Smooth muscle cell (in vitro differentiated cells): ENCODE results near the gene TATDN2. TPM values are rescaled to one million over a fixed set of nuclear protein-coding genes. Genes with fewer than 3 reads are reported as not detected.

ENCODE experiments used
- DNase-seq: peaks from one replicate; lab custom pipeline; 2025; ENCODE audit not compliant: unreplicated experiment; lab: John Stamatoyannopoulos, UW
- H2AFZ ChIP-seq: fragments of 200-600 bp; sonication (generic); 2 replicates; pipeline ENCODE4 v1.6.0; 2016; ENCODE audit warnings: antibody characterized with exemption, low read depth, mild to moderate bottlenecking
- H3F3A ChIP-seq: fragments of 200-600 bp; sonication (generic); 2 replicates; pipeline ENCODE4 v1.6.0; 2017; ENCODE audit warnings: antibody characterized with exemption, low read depth
- H3K27ac ChIP-seq: fragments of 200-600 bp; sonication (generic); 2 replicates; pipeline ENCODE4 v1.5.1; 2016; ENCODE audit warnings: low read depth, mild to moderate bottlenecking
- H3K27me3 ChIP-seq: fragments of 200-600 bp; sonication (generic); 2 replicates; pipeline ENCODE4 v1.6.1; 2016; ENCODE audit warnings: low read depth, mild to moderate bottlenecking
- H3K36me3 ChIP-seq: fragments of 200-600 bp; sonication (generic); 2 replicates; pipeline ENCODE4 v1.5.1; 2016; ENCODE audit warnings: low read depth
- H3K4me1 ChIP-seq: fragments of 200-600 bp; sonication (generic); 2 replicates; pipeline ENCODE4 v1.5.1; 2016; ENCODE audit warnings: low read depth
- H3K4me2 ChIP-seq: fragments of 200-600 bp; sonication (generic); 2 replicates; pipeline ENCODE4 v1.6.0; 2016; ENCODE audit warnings: mild to moderate bottlenecking
- H3K4me3 ChIP-seq: fragments of 200-600 bp; sonication (generic); 2 replicates; pipeline ENCODE4 v1.5.1; 2016; ENCODE audit warnings: mild to moderate bottlenecking
- H3K79me2 ChIP-seq: fragments of 200-600 bp; sonication (generic); 2 replicates; pipeline ENCODE4 v1.6.0; 2016; ENCODE audit warnings: low read depth, mild to moderate bottlenecking
- H3K9ac ChIP-seq: fragments of 200-600 bp; sonication (generic); 2 replicates; pipeline ENCODE4 v1.6.0; 2016; ENCODE audit warnings: low read depth
- H3K9me3 ChIP-seq: fragments of 200-600 bp; sonication (generic); replicated peaks from 2 replicates; pipeline ENCODE4 v1.5.1; 2016; ENCODE audit warnings: low read depth
- H4K20me1 ChIP-seq: fragments of 200-600 bp; sonication (generic); 2 replicates; pipeline ENCODE4 v1.6.0; 2016; ENCODE audit warnings: low read depth
- CTCF ChIP-seq: fragments of 200-600 bp; sonication (generic); IDR thresholded peaks from 2 replicates; pipeline ENCODE4 v1.5.1; 2017; ENCODE audit warnings: borderline replicate concordance, mild to moderate bottlenecking, antibody characterized with exemption; ENCODE audit not compliant: insufficient read depth, poor library complexity, severe bottlenecking
- WGBS: methylation state at CpG from one replicate; pipeline ENCODE4 v1.1.7; 2016; ENCODE audit warnings: low lambda C conversion rate; 5-methylcytosine and 5-hydroxymethylcytosine counted together
- polyA plus RNA-seq: library from polyadenylated mRNA; unstranded; fragments of >200 nt; fragmentation: Nextera tagmentation; extraction: Ambion mirVana; gene quantifications from 2 replicates; pipeline ENCODE4 v1.2.1, GENCODE V29; 2016
- total RNA-seq: library from RNA; depleted of rRNA; stranded (reverse); fragments of >200 nt; gene quantifications from 2 replicates; pipeline ENCODE4 v1.2.3, GENCODE V29; 2014

The TATDN2 gene
- total and polyA plus RNA-seq, 2 experiments from 2014 or later, result 3.3 to 23.6 TPM

- 92% methylated on average over 7 of the region's 7 CpGs for WGBS
- peaks cover 83% of the 10 kb centered on the region for H4K20me1 ChIP-seq
- no peak for DNase-seq
These were observed 10.8 kb downstream of the TATDN2 start for GRCh38 chr3:10259036-10259435.

GRCh38 chr3:10259798-10260197 lies 11.5 kb downstream of the TATDN2 start:
- peaks cover 34% of the 10 kb centered on the region for H3K79me2 ChIP-seq

More at GRCh38 chr3:10259036-10259435, 10.8 kb downstream of the TATDN2 start:
- no peaks in the 10 kb centered on the region for H3K27me3 ChIP-seq
- no peak overlapping the region for H2AFZ ChIP-seq
- peaks cover 7% of the 10 kb centered on the region for H3K36me3 ChIP-seq
- no peak overlapping the region for H3K9ac ChIP-seq
- H3K4me1 ChIP-seq, result no peaks in the 10 kb centered on the region
- no peak for TF ChIP-seq CTCF
- peaks cover 13% of the 10 kb centered on the region for H3F3A ChIP-seq
- no peaks in the 10 kb centered on the region for H3K9me3 ChIP-seq
- H3K27ac ChIP-seq, result no peak overlapping the region
- H3K4me2 ChIP-seq, result no peak overlapping the region
- peaks cover 27% of the 10 kb centered on the region for H3K79me2 ChIP-seq
- no peak overlapping the region for H3K4me3 ChIP-seq

GRCh38 chr3:10260211-10260701 lies 12.0 kb downstream of the TATDN2 start:
- DNase-seq, result no peak
- Histone ChIP-seq H3K4me3 (no peak overlapping the region), H3K4me1 (no peaks in the 10 kb centered on the region), H3F3A (peaks cover 13% of the 10 kb centered on the region), H3K9me3 (no peaks in the 10 kb centered on the region), H3K9ac (no peak overlapping the region), H3K79me2 (peaks cover 37% of the 10 kb centered on the region), H3K4me2 (no peak overlapping the region), H3K27me3 (no peaks in the 10 kb centered on the region), H4K20me1 (peaks cover 83% of the 10 kb centered on the region), H2AFZ (no peak overlapping the region), H3K36me3 (peaks cover 7% of the 10 kb centered on the region), H3K27ac (no peak overlapping the region)
- WGBS, result 99% methylated on average over 6 of the region's 6 CpGs
- no peak for TF ChIP-seq CTCF

More at GRCh38 chr3:10259798-10260197, 11.5 kb downstream of the TATDN2 start:
- Histone ChIP-seq H2AFZ (no peak overlapping the region), H3K4me3 (no peak overlapping the region), H3K36me3 (peaks cover 7% of the 10 kb centered on the region), H3K9me3 (no peaks in the 10 kb centered on the region), H3K4me2 (no peak overlapping the region), H3K4me1 (no peaks in the 10 kb centered on the region), H3K9ac (no peak overlapping the region), H3K27ac (no peak overlapping the region), H4K20me1 (peaks cover 83% of the 10 kb centered on the region), H3F3A (peaks cover 13% of the 10 kb centered on the region), H3K27me3 (no peaks in the 10 kb centered on the region)
- no peak for DNase-seq
- 96% methylated on average over 4 of the region's 4 CpGs for WGBS
- no peak for TF ChIP-seq CTCF

GRCh38 chr3:10262027-10262426 lies 13.8 kb downstream of the TATDN2 start:
- no peak overlapping the region for H2AFZ ChIP-seq
- no peaks in the 10 kb centered on the region for H3K27me3 ChIP-seq
- H3K4me1 ChIP-seq, result no peaks in the 10 kb centered on the region
- peaks cover 13% of the 10 kb centered on the region for H3F3A ChIP-seq
- no peak overlapping the region for H3K27ac ChIP-seq
- WGBS, result 87% methylated on average over 4 of the region's 4 CpGs
- peaks cover 7% of the 10 kb centered on the region for H3K36me3 ChIP-seq
- no peak for DNase-seq
- H3K9me3 ChIP-seq, result no peaks in the 10 kb centered on the region
- H3K79me2 ChIP-seq, result peaks cover 48% of the 10 kb centered on the region
- no peak for TF ChIP-seq CTCF
- peaks cover 85% of the 10 kb centered on the region for H4K20me1 ChIP-seq
- no peak overlapping the region for H3K4me3 ChIP-seq
- H3K9ac ChIP-seq, result no peak overlapping the region
- H3K4me2 ChIP-seq, result no peak overlapping the region
